DND-41 (cell line): ENCODE results near the gene SLC22A6.

Experiments
- CTCF ChIP-seq: IDR thresholded peaks from 2 replicates; pipeline ENCODE4 v1.5.1; 2012; ENCODE audit warnings: borderline replicate concordance, low read length, moderate library complexity, mild to moderate bottlenecking; ENCODE audit not compliant: poor library complexity, severe bottlenecking; ENCODE audit errors: extremely low read depth
- EZH2 ChIP-seq: IDR thresholded peaks from 3 replicates; pipeline ENCODE4 v1.6.1; 2012; ENCODE audit warnings: borderline replicate concordance, low read depth, mild to moderate bottlenecking, moderate library complexity, low read length, inconsistent platforms; ENCODE audit not compliant: severe bottlenecking

GRCh38 chr11:62994775-62995174, 10.0 kb upstream of the SLC22A6 start:
- TF ChIP-seq CTCF (no peak), EZH2 (no peak)
